Measurements from ENCODE around the gene FFAR3. TPM values are rescaled to one million over a fixed set of nuclear protein-coding genes. Genes with fewer than 3 reads are reported as not detected.

The FFAR3 gene
- total and polyA plus RNA-seq, 2 of the 13 experiments (the other 11 are each of a cell fraction or from before 2014, with no cell fraction given) = not detected

DNA sequence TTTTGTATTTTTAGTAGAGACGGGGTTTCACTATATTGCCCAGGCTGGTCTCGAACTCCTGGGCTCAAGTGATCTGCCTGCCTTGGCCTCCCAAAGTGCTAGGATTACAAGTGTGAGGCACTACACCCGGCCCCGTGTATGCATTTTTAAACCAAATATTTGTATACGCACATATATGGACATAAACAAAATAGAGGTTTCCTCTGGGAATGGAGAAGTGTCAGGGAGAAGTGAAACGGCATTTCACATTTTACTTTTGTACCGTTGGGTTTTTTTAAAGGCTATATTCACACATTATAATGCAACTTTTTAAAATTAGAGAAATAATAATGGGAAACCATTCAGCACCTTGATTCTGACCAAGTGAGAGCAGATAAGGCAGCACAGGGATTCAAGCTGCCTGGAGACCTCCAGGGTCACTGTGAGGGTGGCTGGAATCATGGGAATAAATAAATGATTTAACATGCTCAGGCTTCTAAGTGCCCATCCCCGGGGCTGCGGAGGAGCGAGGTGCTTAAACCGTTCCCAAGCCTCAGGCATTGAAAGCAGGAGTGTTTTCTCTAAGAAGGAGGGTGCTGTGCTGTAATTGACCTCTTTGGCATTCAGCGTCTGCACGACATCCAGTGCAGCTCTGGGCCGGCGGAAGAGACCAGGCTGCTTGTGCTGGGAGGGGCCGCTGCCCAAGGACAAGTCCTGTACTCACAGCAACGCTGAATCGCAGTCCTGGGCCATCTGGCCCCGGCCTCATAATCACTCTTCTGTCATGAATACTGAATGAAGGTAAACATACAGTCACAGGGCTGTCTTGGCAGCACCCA lies 37.3 kb downstream of the FFAR3 start (continued):
- TF ChIP-seq FOXO1 (CRISPR knock-in tag; IDR thresholded peaks at IDR 0.05) (no peak; the same call in 1 of the 2 replicates), PLRG1 (conservative IDR thresholded peaks at IDR 0.05) (no peak), ZNF10 (CRISPR knock-in tag; IDR thresholded peaks at IDR 0.05; ENCODE audit: borderline replicate concordance, low read depth) (no peak), IKZF1 (IDR thresholded peaks at IDR 0.05) (no peak), ZNF101 (CRISPR knock-in tag; IDR thresholded peaks at IDR 0.05; ENCODE audit: borderline replicate concordance, low read depth) (no peak), ZFP37 (CRISPR knock-in tag; IDR thresholded peaks at IDR 0.05; ENCODE audit: borderline replicate concordance) (no peak), AKAP8 (CRISPR knock-in tag; IDR thresholded peaks at IDR 0.05) (no peak), FOXK2 (IDR thresholded peaks at IDR 0.05) (no peak), PCBP2 (optimal IDR thresholded peaks at IDR 0.05; ENCODE audit: low read depth, low read length, poor library complexity, severe bottlenecking) (no peak), RBAK (CRISPR knock-in tag; IDR thresholded peaks at IDR 0.05) (no peak), TOPORS (CRISPR knock-in tag; IDR thresholded peaks at IDR 0.05) (no peak), SAFB2 (CRISPR knock-in tag; IDR thresholded peaks at IDR 0.05; ENCODE audit: borderline replicate concordance, low read depth) (no peak), GTF3A (CRISPR knock-in tag; conservative IDR thresholded peaks at IDR 0.05) (no peak), ZNF460 (CRISPR knock-in tag; IDR thresholded peaks at IDR 0.05; ENCODE audit: borderline replicate concordance) (no peak), TFAP4 (IDR thresholded peaks at IDR 0.05; ENCODE audit: borderline replicate concordance, low read depth) (peak; percentile 19; the same call in 1 of the 2 replicates), KLF16 (CRISPR knock-in tag; IDR thresholded peaks at IDR 0.05) (no peak), KLF11 (CRISPR knock-in tag; IDR thresholded peaks at IDR 0.05) (no peak)
- TF ChIP-seq, protein P1, sequence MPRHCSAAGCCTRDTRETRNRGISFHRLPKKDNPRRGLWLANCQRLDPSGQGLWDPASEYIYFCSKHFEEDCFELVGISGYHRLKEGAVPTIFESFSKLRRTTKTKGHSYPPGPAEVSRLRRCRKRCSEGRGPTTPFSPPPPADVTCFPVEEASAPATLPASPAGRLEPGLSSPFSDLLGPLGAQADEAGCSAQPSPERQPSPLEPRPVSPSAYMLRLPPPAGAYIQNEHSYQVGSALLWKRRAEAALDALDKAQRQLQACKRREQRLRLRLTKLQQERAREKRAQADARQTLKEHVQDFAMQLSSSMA (CRISPR knock-in tag; IDR thresholded peaks at IDR 0.05) = no peak
- TF ChIP-seq, protein P2, sequence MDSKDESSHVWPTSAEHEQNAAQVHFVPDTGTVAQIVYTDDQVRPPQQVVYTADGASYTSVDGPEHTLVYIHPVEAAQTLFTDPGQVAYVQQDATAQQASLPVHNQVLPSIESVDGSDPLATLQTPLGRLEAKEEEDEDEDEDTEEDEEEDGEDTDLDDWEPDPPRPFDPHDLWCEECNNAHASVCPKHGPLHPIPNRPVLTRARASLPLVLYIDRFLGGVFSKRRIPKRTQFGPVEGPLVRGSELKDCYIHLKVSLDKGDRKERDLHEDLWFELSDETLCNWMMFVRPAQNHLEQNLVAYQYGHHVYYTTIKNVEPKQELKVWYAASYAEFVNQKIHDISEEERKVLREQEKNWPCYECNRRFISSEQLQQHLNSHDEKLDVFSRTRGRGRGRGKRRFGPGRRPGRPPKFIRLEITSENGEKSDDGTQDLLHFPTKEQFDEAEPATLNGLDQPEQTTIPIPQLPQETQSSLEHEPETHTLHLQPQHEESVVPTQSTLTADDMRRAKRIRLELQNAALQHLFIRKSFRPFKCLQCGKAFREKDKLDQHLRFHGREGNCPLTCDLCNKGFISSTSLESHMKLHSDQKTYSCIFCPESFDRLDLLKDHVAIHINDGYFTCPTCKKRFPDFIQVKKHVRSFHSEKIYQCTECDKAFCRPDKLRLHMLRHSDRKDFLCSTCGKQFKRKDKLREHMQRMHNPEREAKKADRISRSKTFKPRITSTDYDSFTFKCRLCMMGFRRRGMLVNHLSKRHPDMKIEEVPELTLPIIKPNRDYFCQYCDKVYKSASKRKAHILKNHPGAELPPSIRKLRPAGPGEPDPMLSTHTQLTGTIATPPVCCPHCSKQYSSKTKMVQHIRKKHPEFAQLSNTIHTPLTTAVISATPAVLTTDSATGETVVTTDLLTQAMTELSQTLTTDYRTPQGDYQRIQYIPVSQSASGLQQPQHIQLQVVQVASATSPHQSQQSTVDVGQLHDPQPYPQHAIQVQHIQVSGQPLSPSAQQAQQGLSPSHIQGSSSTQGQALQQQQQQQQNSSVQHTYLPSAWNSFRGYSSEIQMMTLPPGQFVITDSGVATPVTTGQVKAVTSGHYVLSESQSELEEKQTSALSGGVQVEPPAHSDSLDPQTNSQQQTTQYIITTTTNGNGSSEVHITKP (CRISPR knock-in tag; IDR thresholded peaks at IDR 0.05; ENCODE audit: low read depth) = peak; percentile 67; the same call in 1 of the 2 replicates
- TF ChIP-seq, protein P3, sequence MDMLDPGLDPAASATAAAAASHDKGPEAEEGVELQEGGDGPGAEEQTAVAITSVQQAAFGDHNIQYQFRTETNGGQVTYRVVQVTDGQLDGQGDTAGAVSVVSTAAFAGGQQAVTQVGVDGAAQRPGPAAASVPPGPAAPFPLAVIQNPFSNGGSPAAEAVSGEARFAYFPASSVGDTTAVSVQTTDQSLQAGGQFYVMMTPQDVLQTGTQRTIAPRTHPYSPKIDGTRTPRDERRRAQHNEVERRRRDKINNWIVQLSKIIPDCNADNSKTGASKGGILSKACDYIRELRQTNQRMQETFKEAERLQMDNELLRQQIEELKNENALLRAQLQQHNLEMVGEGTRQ (IDR thresholded peaks at IDR 0.05; ENCODE audit: low read depth, low read length) = no peak
- TF ChIP-seq, protein P3 (CRISPR knock-in tag; IDR thresholded peaks at IDR 0.05; ENCODE audit: borderline replicate concordance) = no peak
